Coronary artery (tissue), 2 donors: ENCODE results near the gene IMMP2L.

Experiments
- DNase-seq: peaks from one replicate; pipeline ENCODE4 v3.0.0-alpha.2; 2017; ENCODE audit warnings: low spot score
- H3K27ac ChIP-seq, 2 donors: fragments of 200-600 bp; sonication (generic); one replicate each; pipeline ENCODE4 v1.5.1; 2016 to 2019
- H3K4me3 ChIP-seq: fragments of 200-600 bp; sonication (generic); 2 replicates; pipeline ENCODE4 v1.5.1; 2016; ENCODE audit warnings: mild to moderate bottlenecking, moderate library complexity
- CTCF ChIP-seq: fragments of 200-600 bp; sonication (generic); IDR thresholded peaks from one replicate; pipeline ENCODE4 v1.5.1; 2019; ENCODE audit warnings: antibody characterized with exemption

IMMP2L gene

GRCh38 chr7:111173990-111174389, 388.3 kb downstream of the IMMP2L start:
- Histone ChIP-seq H3K4me3 (no peak overlapping the region), H3K27ac (no peak overlapping the region)
- DNase-seq = no peak
- TF ChIP-seq CTCF = no peak

DNA sequence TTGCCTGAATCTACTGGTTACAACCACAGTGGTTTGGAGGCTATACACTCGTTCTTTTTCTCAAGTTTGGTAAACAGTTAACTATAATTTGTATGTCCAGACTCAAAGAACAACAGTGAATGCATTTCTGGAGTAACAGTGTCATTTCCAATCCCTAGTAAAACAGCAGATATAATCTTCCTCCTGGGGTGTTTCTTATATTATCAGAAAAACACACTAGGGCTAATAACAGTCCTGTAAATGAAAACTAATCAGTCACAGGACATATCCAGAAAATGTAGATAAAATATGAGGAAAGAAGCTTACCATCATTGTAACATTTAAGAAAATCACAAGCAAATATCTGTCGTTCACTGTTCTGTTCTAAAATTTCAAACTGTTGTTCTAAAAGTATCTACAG, 388.8 kb downstream of the IMMP2L start:
- DNase-seq = no peak
- H3K4me3 ChIP-seq = no peak overlapping the region
- no peak for TF ChIP-seq CTCF
- H3K27ac ChIP-seq = no peak overlapping the region

DNA sequence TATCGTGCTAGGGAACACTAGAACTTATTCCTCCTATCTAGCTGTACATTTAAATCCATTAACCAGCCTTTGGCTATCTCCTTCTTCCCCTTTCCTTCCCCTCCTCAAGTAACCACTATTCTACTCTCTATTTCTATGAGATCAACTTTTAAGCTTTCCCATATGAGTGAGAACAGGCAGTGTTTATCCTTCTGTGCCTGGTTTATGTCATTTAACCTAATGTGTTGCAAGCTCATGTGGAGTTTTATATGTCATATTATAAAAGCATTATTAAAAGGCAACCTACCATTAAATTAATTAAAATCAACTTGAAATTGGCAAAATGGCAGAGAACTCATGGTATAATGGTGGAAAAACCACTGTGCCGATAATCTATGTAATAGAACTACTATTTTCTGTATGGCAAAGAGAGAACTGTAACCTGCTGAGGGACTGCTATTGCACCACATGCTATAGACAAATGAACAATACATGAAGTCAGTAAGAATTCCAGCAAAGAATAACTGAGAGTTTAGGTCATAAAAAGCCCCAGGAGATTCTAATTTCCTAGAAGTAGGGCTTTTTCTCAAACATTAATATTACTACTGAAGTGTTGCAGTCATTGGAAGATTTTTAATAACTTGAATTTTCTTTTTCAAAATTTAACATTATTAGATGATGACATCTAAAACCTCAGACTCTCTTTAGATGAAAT, 389.6 kb downstream of the IMMP2L start:
- Histone ChIP-seq H3K27ac (no peak overlapping the region), H3K4me3 (no peak overlapping the region)
- no peak for TF ChIP-seq CTCF
- DNase-seq = no peak

DNA sequence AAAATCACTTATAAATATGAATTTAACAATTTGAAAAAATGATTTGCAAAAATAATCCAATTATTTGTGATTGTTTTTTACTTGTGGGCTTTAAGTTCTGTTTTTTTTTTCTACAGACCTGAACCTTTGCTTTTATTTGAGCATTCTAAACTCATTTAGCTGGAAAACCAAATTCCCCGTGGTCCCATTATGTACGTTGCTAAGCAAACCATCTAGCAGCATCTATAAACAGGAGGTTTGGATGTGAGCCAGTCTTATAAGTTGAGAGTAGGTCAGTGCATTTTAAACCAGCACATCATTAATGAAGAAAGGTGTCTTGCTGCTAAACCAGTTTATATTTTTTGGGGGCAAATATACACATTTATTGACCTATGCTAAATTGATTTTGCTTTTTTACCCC, 394.1 kb downstream of the IMMP2L start:
- no peak for DNase-seq
- no peak overlapping the region for H3K4me3 ChIP-seq
- no peak overlapping the region for H3K27ac ChIP-seq
- TF ChIP-seq CTCF = no peak

DNA sequence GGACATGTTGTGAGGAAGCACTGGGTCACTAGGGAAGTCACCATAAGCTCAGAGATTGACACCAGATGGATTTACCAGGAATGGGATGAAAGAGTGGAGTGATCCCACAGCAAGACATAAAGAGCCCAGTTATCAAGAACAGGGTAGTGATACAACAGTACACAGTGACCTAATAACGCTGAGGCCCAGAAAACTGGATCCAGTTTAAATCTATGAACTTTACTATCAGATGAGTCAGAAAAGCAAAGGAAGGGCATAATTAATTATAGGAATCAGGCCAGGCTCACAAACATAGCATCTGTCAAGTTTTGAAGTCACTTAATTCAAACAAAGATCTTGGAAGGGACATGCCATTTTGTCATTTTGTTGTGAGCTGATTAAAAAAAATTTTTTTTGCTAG, 397.9 kb downstream of the IMMP2L start:
- Histone ChIP-seq H3K27ac (no peak overlapping the region), H3K4me3 (no peak overlapping the region)
- DNase-seq = no peak
- no peak for TF ChIP-seq CTCF

DNA sequence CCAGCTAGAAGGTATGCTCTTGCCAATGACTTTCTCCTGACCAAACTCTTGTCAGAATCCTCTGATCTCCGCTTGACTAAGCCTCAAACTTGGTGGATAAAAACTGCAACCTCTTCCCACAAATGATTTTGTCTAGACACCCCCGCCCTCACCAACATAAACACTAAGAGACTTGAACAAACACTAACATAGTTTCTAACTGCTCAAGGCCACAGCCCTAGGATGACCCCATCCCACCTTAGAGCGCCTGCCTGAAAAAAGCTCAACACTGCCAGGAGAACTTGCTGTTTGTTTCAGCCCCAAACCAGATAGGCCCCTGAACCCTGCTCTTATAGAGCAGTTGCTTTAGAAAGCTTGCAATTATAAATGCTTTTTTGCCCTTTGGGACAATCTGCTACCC, 399.6 kb downstream of the IMMP2L start:
- Histone ChIP-seq H3K4me3 (no peak overlapping the region), H3K27ac (no peak overlapping the region)
- no peak for TF ChIP-seq CTCF
- DNase-seq = no peak

GRCh38 chr7:111160297-111160696, 402.0 kb downstream of the IMMP2L start:
- DNase-seq = no peak
- TF ChIP-seq CTCF = no peak
- Histone ChIP-seq H3K27ac (no peak overlapping the region), H3K4me3 (no peak overlapping the region)
